Stomach (tissue), 4 donors: Measurements from ENCODE around the gene MCF2L2.

Source experiments
- POLR2A ChIP-seq, 4 donors: fragments of 450-650 bp; IDR thresholded peaks; one replicate each; pipeline ENCODE4 v1.6.1; 2016; ENCODE audit warnings: antibody characterized with exemption in 4 of 4, control low read depth in 2 of 4, mild to moderate bottlenecking in 1 of 4, moderate library complexity in 1 of 4
- POLR2AphosphoS5 ChIP-seq, 3 donors: sonication (generic); formaldehyde crosslinking; IDR thresholded peaks; one replicate each; pipeline ENCODE4 v1.6.1; 2016; ENCODE audit warnings: antibody characterized with exemption in 3 of 3
- TF ChIP-seq, protein P1 (sequence below), 7 experiments: fragments of 450-650 bp in 4 of 7; fragments of 200-600 bp in 3 of 7; sonication (generic) in 3 of 7; IDR thresholded peaks; one replicate each; pipeline ENCODE4 v1.5.1; 2016 to 2019; ENCODE audit warnings: antibody characterized with exemption in 7 of 7, control low read depth in 2 of 7, mild to moderate bottlenecking in 1 of 7

DNA sequence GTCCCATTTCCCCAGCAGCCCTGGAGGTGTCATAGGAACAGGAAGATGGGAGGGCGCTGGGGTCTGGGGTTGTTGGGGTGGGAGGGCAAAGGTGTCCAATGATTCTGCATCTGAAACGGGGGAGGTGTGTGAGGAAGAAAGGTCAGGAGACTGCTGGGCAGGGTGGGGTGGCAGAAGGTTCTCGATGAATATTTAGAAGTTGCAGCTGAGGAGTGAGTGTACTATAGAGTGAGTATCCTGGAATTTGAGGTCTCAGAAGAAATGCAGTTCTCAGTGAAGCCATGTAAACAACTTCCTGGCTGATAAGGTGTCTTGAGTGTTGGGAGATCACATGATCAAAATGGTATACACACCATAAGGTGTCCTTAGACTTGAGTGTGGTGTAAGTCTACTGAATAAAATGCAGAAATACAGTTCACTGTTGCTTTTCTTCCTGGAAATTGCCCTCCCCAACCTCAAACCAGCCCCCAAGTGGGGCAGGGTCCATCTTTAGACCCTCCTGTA lies 165.5 kb downstream of the MCF2L2 start:
- TF ChIP-seq, protein P1, sequence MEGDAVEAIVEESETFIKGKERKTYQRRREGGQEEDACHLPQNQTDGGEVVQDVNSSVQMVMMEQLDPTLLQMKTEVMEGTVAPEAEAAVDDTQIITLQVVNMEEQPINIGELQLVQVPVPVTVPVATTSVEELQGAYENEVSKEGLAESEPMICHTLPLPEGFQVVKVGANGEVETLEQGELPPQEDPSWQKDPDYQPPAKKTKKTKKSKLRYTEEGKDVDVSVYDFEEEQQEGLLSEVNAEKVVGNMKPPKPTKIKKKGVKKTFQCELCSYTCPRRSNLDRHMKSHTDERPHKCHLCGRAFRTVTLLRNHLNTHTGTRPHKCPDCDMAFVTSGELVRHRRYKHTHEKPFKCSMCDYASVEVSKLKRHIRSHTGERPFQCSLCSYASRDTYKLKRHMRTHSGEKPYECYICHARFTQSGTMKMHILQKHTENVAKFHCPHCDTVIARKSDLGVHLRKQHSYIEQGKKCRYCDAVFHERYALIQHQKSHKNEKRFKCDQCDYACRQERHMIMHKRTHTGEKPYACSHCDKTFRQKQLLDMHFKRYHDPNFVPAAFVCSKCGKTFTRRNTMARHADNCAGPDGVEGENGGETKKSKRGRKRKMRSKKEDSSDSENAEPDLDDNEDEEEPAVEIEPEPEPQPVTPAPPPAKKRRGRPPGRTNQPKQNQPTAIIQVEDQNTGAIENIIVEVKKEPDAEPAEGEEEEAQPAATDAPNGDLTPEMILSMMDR (IDR thresholded peaks at IDR 0.05), result no peak
- TF ChIP-seq POLR2A (IDR thresholded peaks at IDR 0.05), result no peak
- TF ChIP-seq POLR2AphosphoS5 (IDR thresholded peaks at IDR 0.05), result no peak
